Measurements from ENCODE around the gene HID1.

The HID1 gene

GRCh38 chr17:74922694-74923537 lies 49.6 kb downstream of the HID1 start, which contains the start of gene USH1G:
USH1G (minus strand) TSS chr17:74923255; CDS start chr17:74923073, 182 bp downstream.
- H3K79me2 ChIP-seq (ENCODE audit: insufficient read depth, low read depth), result no peaks in the 10 kb centered on the region
- TF ChIP-seq CTCF (conservative IDR thresholded peaks at IDR 0.05; ENCODE audit: low read depth, low read length), result no peak
- peak within 1 kb of the TSS; percentile 61 for H2AFZ ChIP-seq (ENCODE audit: low read depth)
- peaks cover 56% of the 10 kb centered on the region for H3K27me3 ChIP-seq (ENCODE audit: insufficient read depth, low read depth)
- no peak within 1 kb of the TSS for H3K27ac ChIP-seq
- no peaks in the 10 kb centered on the region for H4K20me1 ChIP-seq (ENCODE audit: insufficient read depth)
- no peak within 1 kb of the TSS for H3K4me3 ChIP-seq (IDR thresholded peaks at IDR 0.05; ENCODE audit: insufficient read depth, low read depth, low read length)
- no peaks in the 10 kb centered on the region for H3K36me3 ChIP-seq (ENCODE audit: insufficient read depth)
- H3K4me1 ChIP-seq (ENCODE audit: low read depth, poor library complexity, severe bottlenecking), result no peaks in the 10 kb centered on the region
- no peak within 1 kb of the TSS for H3K9ac ChIP-seq
- H3K4me2 ChIP-seq, result peak within 1 kb of the TSS; percentile 54; the same call in 1 of the 2 replicates

GRCh38 chr17:74922172-74922571 lies 50.4 kb downstream of the HID1 start:
- peaks cover 49% of the 10 kb centered on the region for H3K27me3 ChIP-seq (ENCODE audit: insufficient read depth, low read depth)
- no peaks in the 10 kb centered on the region for H3K36me3 ChIP-seq (ENCODE audit: insufficient read depth)
- H3K79me2 ChIP-seq (ENCODE audit: insufficient read depth, low read depth), result no peaks in the 10 kb centered on the region
- H3K4me3 ChIP-seq (IDR thresholded peaks at IDR 0.05; ENCODE audit: insufficient read depth, low read depth, low read length), result no peak overlapping the region
- H3K4me2 ChIP-seq, result no peak overlapping the region
- H3K9ac ChIP-seq, result no peak overlapping the region
- no peak overlapping the region for H2AFZ ChIP-seq (ENCODE audit: low read depth)
- no peaks in the 10 kb centered on the region for H3K4me1 ChIP-seq (ENCODE audit: low read depth, poor library complexity, severe bottlenecking)
- no peaks in the 10 kb centered on the region for H4K20me1 ChIP-seq (ENCODE audit: insufficient read depth)
- no peak overlapping the region for H3K27ac ChIP-seq
- TF ChIP-seq CTCF (conservative IDR thresholded peaks at IDR 0.05; ENCODE audit: low read depth, low read length), result no peak

- H3K4me1 ChIP-seq (ENCODE audit: low read depth, poor library complexity, severe bottlenecking), result no peaks in the 10 kb centered on the region
- H3K27me3 ChIP-seq (ENCODE audit: insufficient read depth, low read depth), result peaks cover 46% of the 10 kb centered on the region
- H4K20me1 ChIP-seq (ENCODE audit: insufficient read depth), result no peaks in the 10 kb centered on the region
- no peak overlapping the region for H3K9ac ChIP-seq
- no peaks in the 10 kb centered on the region for H3K36me3 ChIP-seq (ENCODE audit: insufficient read depth)
- H3K27ac ChIP-seq, result no peak overlapping the region
- H3K4me3 ChIP-seq (IDR thresholded peaks at IDR 0.05; ENCODE audit: insufficient read depth, low read depth, low read length), result no peak overlapping the region
- no peak for TF ChIP-seq CTCF (conservative IDR thresholded peaks at IDR 0.05; ENCODE audit: low read depth, low read length)
- no peak overlapping the region for H3K4me2 ChIP-seq
- no peaks in the 10 kb centered on the region for H3K79me2 ChIP-seq (ENCODE audit: insufficient read depth, low read depth)
- no peak overlapping the region for H2AFZ ChIP-seq (ENCODE audit: low read depth)
Measured at GRCh38 chr17:74921769-74922168, 50.8 kb downstream of the HID1 start.

- H4K20me1 ChIP-seq (ENCODE audit: insufficient read depth), result no peaks in the 10 kb centered on the region
- no peak overlapping the region for H3K27ac ChIP-seq
- no peak overlapping the region for H3K9ac ChIP-seq
- H3K4me3 ChIP-seq (IDR thresholded peaks at IDR 0.05; ENCODE audit: insufficient read depth, low read depth, low read length), result no peak overlapping the region
- H3K27me3 ChIP-seq (ENCODE audit: insufficient read depth, low read depth), result peaks cover 44% of the 10 kb centered on the region
- no peaks in the 10 kb centered on the region for H3K36me3 ChIP-seq (ENCODE audit: insufficient read depth)
- H3K4me2 ChIP-seq, result no peak overlapping the region
- no peaks in the 10 kb centered on the region for H3K4me1 ChIP-seq (ENCODE audit: low read depth, poor library complexity, severe bottlenecking)
- no peak overlapping the region for H2AFZ ChIP-seq (ENCODE audit: low read depth)
- no peak for TF ChIP-seq CTCF (conservative IDR thresholded peaks at IDR 0.05; ENCODE audit: low read depth, low read length)
- no peaks in the 10 kb centered on the region for H3K79me2 ChIP-seq (ENCODE audit: insufficient read depth, low read depth)
Measured at GRCh38 chr17:74921026-74921681, 51.4 kb downstream of the HID1 start.
